HG03457 (cell line): ENCODE data around the gene PTGES.
"Not testable (repeated sequence)": the region's sequence is repeated elsewhere in the genome, so short reads cannot be mapped to it uniquely, and the experiment has no call there.

Source experiments
- ATAC-seq: cut with Tn5 transposase; IDR thresholded peaks from one replicate; pipeline ENCODE4 v1.9.1; 2021; ENCODE audit warnings: moderate number of reproducible peaks; ENCODE audit not compliant: unreplicated experiment

Gene PTGES, protein sequence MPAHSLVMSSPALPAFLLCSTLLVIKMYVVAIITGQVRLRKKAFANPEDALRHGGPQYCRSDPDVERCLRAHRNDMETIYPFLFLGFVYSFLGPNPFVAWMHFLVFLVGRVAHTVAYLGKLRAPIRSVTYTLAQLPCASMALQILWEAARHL

DNA sequence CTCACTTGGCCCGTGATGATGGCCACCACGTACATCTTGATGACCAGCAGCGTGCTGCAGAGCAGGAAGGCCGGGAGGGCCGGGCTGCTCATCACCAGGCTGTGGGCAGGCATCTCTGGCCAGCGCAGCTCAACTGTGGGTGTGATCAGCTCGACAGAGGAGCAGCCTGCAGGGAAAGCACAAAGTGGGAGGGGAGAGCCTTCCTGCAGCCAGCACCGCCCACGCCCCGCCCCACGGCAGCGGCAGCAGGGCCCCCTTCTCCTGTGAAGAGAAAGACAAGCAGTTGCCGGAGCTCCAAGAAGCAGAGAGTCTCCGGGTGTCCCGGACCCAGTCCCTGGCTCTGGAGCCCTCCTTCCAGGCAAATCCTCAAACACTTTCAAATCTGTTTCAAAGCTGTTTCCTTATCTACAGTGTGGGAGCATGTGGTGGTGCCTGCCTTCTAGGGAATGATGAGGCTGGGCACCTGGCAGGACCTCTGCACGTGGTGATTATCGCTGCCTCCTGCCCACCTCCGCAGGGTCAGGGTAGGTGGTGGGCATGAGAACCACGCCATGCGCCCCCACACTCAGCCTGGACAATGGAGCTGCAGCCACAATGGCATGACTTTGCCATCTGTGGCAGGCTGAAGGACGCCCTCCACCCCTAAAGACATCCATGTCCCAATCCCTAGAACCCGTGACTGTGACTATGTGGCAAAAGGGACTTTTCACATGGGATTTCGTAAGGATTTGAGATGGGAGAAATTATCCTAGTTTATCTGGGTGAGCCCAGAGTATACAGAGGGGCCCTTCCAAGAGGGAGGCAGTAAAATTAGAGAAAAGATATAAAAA lies at the start of gene PTGES:
PTGES (minus strand) TSS at position 143 of the 830 bp plus-strand sequence; CDS start at position 113, 30 bp downstream.
- ATAC-seq: no peak

DNA sequence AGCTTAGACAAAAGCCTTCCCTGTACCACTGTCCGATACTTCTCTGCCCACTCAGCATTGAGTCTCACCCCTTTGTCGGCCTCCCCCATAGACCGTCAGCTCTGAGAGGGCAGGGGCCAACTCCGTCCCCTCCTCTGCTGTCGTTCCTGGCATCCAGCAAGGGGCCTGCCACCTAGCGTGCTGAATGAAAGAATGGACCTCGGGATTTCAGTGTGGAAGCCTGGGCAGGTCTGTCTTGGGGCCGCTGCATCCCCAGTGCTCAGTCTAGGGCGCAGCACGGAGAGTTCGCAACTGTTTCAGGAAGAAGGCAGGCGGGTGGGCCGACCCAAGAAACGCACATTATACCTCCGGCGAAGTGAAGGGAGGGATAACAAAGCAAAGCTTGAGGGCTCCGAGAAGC lies 48.7 kb upstream of the PTGES start:
- no peak for ATAC-seq

DNA sequence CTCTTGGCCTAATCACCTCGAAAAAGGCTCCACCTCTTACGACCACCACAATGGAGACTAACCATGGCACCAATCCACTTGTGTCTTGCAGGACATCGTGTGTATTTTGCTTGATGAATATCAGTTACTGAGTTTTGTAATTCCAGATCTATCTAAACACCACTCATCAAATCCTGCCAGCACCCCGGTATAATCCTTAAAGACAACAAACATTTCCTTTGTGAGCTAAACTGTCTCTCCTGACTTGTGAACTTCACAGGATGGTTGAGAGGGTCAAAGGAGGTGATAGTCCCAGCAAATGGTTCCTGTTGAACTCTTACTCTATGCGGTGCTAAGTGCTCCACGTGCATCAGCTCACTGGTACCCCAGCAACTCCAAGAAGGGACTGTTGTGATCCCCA lies 46.1 kb upstream of the PTGES start:
- ATAC-seq: no peak

DNA sequence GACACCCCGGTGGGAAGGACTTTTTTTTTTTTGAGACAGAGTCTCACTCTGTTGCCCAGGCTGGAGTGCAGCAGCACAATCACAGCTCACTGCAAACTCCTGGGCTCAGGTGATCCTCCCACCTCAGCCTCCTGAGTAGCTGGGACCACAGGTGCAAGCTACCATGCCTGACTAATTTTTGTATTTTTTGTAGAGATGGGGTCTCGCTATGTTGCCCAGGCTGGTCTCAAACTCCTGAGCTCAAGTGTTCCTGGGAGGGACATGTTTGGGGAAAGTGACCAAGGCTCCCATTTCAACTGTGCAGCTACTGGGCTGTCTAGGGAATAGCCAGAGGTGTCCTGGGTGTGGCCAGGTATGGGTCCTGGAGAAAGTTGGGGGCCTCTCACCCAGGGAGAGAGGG lies 43.2 kb upstream of the PTGES start:
- ATAC-seq: not testable (repeated sequence)

DNA sequence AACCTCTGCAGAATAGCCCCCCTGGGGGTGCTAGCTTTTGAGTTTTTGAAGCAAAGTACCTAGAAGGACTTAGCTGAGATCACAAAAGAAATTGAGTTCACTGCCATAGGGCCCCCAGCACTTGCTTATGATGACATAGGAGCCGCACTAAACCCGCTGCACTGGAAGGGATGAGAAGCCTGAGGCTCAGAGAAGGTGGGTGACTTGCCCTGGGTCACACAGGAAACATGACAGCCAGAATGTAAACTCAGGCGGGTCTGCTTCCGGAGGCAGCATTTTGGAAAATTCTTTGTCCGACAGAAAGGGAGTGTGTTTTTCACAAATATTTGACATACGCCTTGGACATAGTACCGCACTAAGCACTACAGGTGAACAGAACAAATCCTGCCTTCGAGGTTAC lies 41.7 kb upstream of the PTGES start:
- no peak for ATAC-seq

DNA sequence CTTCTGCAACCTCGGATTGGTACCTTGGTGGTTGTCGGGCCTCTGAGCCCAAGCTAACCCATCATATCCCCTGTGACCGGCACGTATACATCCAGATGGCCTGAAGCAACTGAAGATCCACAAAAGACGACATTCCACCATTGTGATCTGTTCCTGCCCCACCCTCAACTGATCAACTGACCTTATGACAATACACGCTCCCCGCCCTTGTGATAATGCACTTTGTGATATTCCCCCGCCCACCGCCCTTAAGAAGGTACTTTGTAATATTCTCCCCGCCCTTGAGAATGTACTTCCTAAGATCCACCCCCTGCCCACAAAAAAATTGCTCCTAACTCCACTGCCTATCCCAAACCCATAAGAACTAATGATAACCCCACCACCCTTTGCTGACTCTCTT lies 33.6 kb upstream of the PTGES start:
- ATAC-seq: no peak

DNA sequence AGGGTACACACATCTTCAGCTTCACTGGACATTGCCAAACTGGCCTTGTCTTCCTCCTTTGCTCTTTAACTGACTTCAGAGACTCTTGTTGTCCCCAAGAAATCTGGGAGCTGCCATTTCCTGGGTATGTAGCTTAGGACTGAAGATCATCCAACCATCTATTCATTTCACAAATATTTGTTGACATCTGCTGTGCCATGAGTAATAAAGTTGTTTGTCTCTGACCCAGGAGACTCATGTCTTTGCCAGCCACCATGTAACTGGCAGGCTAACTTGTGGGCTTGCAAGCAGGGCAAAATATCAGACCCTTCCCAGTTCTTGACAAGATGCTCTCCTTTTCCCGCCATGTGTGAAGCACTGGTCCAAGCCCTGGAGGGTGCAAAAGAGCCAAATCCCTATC lies 33.0 kb upstream of the PTGES start:
- no peak for ATAC-seq

DNA sequence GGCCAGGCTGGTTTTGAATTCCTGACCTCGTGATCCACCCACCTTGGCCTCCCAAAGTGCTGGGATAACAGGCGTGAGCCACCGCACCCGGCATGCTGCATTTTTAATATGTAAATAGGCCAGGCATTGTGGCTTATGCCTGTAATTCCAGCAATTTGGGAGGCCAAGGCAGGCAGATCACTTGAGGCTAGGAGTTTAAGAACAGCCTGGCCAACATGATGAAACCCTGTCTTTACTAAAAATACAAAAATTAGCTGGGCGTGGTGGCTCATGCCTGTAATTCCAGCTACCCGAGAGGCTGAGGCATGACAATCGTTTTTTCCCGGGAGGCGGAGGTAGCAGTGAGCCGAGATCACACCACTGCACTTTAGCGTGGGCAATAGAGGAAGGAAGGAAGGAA lies 32.1 kb upstream of the PTGES start:
- ATAC-seq: not testable (repeated sequence)

DNA sequence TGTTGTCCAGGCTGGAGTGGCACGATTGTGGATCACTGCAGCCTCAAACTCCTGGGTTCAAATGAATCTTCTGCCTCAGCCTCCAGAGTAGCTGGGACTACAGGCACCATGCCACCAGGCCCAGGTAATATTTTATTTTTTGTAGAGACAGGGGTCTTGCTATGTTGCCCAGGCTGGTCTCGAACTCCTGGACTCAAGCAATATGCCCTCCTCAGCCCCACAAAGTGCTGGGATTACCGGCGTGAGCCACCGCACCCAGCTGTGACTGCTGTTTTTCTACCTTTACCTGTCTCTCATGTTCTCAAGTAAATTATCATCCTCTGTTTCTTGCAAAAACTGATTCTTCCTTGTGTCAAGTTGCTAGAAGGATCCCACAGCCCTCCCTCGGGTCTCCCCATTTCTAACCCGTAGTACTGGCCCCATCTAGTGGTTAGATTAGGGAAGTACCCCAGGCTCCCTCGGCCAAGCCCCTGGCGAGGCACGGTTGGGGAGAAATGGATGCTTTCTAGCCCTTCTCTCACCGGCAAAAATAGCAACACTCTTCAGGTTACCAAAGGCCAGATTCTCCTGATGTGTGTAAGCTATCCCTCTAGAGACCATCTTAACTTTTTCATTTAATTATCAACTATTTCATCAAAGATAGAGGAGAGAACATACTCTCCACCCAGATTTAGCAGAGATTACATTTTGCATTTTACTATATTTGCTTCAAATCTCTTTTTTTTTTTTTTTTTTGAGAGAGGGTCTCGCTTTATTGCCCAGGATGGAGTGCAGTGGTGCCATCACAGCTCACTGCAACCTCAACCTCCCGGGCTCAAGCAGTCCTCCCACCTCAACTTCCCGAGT lies 30.9 kb upstream of the PTGES start:
- no peak for ATAC-seq

DNA sequence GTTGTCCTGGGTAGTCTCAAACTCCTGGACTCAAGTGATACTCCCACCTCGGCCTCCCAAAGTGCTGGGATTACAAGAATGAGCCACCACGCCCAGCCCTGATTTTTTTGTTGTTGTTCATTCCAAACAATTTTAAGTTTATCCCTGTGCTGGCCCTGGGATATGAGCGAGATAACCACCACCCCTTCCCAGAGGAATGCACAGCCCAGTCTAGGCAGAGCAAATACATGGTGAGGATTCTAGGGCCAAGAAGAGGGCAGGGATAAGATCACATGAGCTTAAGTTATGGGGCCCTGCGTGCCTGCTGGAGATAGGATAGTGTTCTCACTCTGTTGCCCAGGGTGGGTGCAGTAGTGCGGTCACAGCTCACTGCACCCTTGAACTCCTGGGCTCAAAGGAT lies 29.1 kb upstream of the PTGES start:
- ATAC-seq: no peak

DNA sequence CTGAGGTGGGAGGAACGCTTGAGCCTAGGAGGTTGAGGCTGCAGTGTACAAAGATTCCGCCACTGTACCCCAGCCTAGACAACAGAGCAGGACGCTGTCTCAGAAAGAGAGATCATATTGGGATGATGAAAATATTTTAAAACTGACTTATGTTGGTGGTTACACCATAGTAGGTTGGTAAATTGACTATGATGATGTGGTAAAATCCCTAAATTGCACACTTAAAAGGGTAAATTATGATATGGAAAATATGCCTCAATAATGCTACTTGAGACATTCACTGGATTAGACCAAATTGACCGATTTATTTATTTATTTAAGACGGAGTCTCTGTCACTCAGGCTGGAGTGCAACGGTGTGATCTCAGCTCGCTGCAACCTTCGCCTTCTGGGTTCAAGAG lies 28.3 kb upstream of the PTGES start:
- ATAC-seq: no peak

DNA sequence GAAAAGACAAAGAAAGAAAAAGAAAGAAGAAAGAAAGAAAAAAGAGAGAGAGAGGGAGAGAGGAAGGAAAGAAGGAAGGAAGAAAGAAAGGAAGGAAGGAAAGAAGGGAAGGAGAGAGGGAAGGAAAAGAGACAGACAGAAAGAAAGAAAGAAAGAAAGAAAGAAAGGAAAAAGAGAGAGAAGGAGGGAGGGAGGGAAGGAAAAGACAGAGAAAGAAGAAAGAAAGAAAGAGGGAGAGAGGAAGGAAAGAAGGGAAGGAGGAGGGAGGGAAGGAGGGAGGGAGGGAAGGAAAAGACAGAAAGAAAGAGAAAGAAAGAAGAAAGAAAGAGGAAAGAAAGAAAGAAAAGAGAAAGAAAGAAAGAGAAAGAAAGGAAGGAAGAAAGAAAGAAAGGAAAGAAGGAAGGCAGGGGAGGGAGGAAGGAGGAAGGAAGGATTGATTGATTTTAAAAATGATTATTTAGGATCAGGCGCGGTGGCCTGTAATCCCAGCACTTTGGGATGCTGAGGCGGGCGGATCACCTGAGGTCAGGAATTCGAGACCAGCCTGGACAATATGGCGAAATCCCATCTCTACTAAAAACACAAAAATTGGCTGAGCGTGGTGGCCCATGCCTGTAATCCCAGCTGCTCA lies 26.8 kb upstream of the PTGES start:
- no peak for ATAC-seq

DNA sequence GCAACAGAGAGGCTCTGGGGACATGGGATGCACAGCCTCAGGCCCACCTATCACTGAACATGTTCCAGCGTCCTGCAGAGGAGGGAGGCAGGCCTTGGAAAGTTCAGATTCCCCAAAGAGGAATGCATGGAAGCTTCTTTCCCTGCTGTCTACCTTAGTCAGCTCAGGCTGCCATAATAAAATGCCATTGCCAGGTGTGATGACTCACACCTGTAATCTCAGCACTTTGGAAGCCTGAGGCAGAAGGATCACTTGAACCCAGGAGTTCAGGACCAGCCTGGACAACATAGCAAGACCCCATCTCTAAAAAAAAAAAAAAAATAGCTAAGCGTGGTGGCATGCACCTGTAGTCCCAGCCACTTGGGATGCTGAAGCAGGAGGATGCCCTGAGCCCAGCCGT lies 25.6 kb upstream of the PTGES start:
- no peak for ATAC-seq

DNA sequence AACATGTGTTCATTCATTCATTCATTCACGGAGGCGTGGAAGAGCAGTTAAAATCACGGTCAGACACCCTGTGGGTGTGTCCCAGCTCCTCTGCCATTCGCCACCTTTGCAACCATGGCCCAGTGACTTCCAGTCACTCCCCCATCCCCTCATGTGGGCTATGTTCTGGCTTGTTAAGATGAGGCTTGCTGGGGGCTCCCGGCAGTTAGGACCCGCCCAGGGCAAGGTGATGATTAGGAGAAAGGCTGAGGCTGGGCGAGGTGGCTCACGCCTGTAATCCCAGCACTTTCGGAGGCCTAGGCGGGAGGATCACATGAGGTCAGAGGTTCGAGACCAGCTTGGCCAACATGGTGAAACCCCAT lies 24.9 kb upstream of the PTGES start:
- ATAC-seq: no peak

DNA sequence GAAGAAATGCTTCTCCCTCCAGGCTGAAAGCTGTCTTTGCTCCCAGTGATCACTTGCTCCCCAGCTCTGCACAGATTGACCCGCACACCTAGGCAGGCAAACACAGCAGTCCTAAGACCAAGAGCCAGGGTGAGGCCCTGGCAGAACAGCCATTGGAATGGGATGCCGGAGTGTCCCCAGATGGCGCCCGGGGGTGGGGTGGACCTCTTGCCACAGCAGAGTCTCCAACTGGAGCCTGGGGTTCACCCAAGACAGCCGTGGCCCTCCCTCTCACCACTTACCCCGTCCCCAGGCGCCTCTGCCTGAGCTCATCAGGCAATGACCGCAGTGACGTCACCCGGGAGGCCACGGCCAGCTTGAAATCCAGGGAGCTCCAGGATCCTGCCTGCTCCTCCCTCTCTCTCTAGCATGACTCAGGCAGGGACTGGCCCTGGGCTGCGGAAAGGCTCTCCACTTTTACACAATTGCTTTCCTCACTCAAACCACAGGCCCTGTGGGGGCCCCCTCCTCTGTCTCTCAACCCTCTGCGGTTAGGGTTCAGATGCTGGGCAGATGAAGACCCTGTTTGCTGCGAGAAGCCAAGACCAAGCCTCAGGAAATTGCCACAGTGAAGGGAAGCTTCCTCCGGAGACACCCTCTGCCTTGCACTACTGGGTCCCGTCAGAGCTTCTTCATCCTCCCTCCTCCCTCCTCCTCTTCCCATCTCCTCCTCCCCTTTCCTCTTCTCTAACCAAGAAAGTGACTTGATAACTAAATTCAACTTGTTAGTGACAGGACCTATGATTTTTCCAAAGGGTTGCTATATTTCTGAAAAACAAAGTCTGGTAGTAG lies 24.3 kb upstream of the PTGES start:
- ATAC-seq: no peak

DNA sequence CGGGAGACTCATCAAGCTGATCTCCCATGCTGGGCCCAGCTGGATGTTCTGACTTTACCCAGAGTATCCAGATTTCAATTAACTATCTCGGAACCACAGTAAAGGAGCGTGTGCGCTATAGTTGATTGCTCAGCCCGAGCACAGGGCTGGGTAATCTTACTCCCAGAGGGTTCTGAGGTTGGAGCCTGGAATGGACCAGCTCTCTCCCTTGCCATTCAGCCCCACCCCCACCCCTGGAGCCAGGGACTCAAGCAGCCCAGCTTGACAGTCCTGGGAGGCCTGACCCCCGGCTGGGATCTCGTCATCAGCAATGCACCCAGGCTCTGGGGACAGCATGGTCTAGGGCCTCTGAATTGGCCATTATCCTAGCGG lies 23.7 kb upstream of the PTGES start:
- ATAC-seq: no peak

DNA sequence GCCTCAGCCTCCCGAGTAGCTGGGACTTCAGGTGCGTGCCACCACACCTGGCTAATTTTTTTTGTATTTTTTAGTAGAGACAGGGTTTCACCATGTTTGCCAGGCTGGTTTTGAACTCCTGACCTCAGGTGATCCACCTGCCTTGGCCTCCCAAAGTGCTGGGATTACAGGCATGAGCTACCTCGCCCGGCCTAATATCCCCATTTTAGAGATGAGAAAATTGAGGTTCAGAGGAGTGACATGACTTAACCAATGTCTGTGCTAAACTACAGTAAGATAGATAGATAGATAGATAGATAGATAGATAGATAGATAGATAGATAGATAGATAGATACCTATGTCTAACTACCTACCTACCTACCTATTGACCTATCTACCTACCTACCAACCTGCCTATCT lies 23.3 kb upstream of the PTGES start:
- not testable (repeated sequence) for ATAC-seq

DNA sequence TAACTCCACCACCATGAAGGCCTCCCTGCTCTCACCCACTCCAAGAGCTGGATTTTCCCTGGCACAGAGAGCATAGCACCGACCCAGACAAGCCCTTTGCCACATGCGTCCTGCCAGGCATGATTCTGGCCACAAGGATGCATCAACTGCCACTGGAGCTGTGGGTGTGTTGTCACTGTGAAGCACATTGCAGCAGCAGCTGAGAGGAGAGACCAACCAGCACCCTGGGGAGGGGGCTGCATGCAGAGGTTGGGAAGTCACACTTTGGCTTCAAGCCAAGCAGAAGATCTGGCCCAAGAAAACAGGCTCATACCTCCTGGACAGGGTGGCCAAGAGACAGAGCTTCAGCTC lies 22.6 kb upstream of the PTGES start:
- ATAC-seq: no peak

DNA sequence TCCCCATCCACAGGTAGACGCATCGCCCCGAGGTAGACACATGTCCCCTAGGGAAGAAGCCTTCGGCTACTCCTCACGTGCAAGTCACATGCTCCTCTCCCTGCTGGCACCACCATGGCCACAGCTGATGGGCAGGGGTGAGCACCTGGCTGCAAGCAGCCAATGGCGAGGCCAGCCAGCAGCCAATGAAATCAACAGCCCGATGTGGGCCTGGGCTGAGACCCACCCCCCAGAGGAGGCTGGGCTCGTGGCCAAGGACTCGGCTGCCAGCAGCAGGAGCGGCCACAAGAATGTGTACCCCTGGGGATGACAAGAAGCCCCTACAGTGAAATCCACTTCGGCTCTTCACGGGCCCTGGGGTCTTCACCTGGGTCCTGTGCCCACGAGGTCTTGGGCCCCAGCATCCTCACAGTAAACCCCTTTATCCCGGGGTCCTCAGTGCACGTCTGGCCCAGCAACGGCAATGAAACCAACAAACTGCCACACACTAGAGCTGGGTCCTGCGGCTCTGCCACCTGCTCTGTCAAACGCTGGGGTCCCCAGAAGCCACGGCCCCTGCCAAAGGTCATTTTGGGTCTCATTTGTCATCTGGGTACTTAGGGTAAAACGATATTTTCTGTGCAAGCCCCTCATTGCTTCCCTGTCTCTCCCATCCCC lies 22.1 kb upstream of the PTGES start:
- ATAC-seq: no peak
